Measurements from ENCODE around the gene FRZB. TPM values are rescaled to one million over a fixed set of nuclear protein-coding genes. Genes with fewer than 3 reads are reported as not detected.
"Not testable (repeated sequence)": the region's sequence is repeated elsewhere in the genome, so short reads cannot be mapped to it uniquely, and the experiment has no call there.

The FRZB gene
- total and polyA plus RNA-seq, 12 donors, result 0.30 to 2.5 (median 1.6) TPM

- DNase-seq, result no peak
- H3K27ac ChIP-seq, result no peak overlapping the region
Measured at GRCh38 chr2:182895169-182895568, 28.7 kb upstream of the FRZB start.

GRCh38 chr2:182894174-182894573 is 27.7 kb upstream of the FRZB start:
- TF ChIP-seq CTCF (IDR thresholded peaks at IDR 0.05) (no peak), POLR2A (IDR thresholded peaks at IDR 0.05) (no peak)
- 94 to 96% (median 95%) methylated on average over 4 to 9 of the region's 9 CpGs for WGBS, 4 donors
- Histone ChIP-seq H3K4me3 (no peak overlapping the region), H3K27me3 (no peaks in the 10 kb centered on the region), H3K9me3 (replicated peaks in 1 of 3) (no peaks in the 10 kb centered on the region), H3K27ac (no peak overlapping the region), H3K4me1 (replicated peaks in 1 of 2) (no peaks in the 10 kb centered on the region), H3K36me3 (replicated peaks in 1 of 2) (no peaks in the 10 kb centered on the region)
- no peak for DNase-seq
- intact Hi-C loops (cut with DNase I), result no loop called here

More at GRCh38 chr2:182895169-182895568, 28.7 kb upstream of the FRZB start:
- WGBS, 4 donors, result 90 to 96% (median 95%) methylated on average over 4 of the region's 4 CpGs
- H3K36me3 ChIP-seq (replicated peaks in 1 of 2), result no peaks in the 10 kb centered on the region
- H3K4me1 ChIP-seq (replicated peaks in 1 of 2), result no peaks in the 10 kb centered on the region
- H3K27me3 ChIP-seq, result no peaks in the 10 kb centered on the region
- no peaks in the 10 kb centered on the region for H3K9me3 ChIP-seq (replicated peaks in 1 of 3)
- H3K4me3 ChIP-seq, result no peak overlapping the region
- intact Hi-C loops (cut with DNase I), result no loop called here
- TF ChIP-seq CTCF (IDR thresholded peaks at IDR 0.05), result no peak
- no peak for TF ChIP-seq POLR2A (IDR thresholded peaks at IDR 0.05)

- H3K27ac ChIP-seq, result no peak overlapping the region
Measured at GRCh38 chr2:182893666-182894065, 27.2 kb upstream of the FRZB start.

GRCh38 chr2:182893035-182893434 is 26.6 kb upstream of the FRZB start:
- H3K27ac ChIP-seq; intact Hi-C loops (cut with DNase I); H3K36me3 ChIP-seq (replicated peaks in 1 of 2); H3K4me3 ChIP-seq; H3K27me3 ChIP-seq; H3K9me3 ChIP-seq (replicated peaks in 1 of 3); H3K4me1 ChIP-seq (replicated peaks in 1 of 2); DNase-seq: not testable (repeated sequence)
- WGBS, 4 donors, result 87 to 95% (median 93%) methylated on average over 7 of the region's 7 CpGs

More at GRCh38 chr2:182893666-182894065, 27.2 kb upstream of the FRZB start:
- no peaks in the 10 kb centered on the region for H3K4me1 ChIP-seq (replicated peaks in 1 of 2)
- WGBS, 4 donors, result 84 to 96% (median 94%) methylated on average over 11 of the region's 11 CpGs
- H3K36me3 ChIP-seq (replicated peaks in 1 of 2), result no peaks in the 10 kb centered on the region
- no peak for DNase-seq
- no peaks in the 10 kb centered on the region for H3K9me3 ChIP-seq (replicated peaks in 1 of 3)
- no peaks in the 10 kb centered on the region for H3K27me3 ChIP-seq
- TF ChIP-seq CTCF (IDR thresholded peaks at IDR 0.05) (no peak), POLR2A (IDR thresholded peaks at IDR 0.05) (no peak)
- intact Hi-C loops (cut with DNase I), result no loop called here
- no peak overlapping the region for H3K4me3 ChIP-seq

- intact Hi-C loops (cut with DNase I), result no loop called here
- no peaks in the 10 kb centered on the region for H3K9me3 ChIP-seq (replicated peaks in 1 of 3)
- H3K4me3 ChIP-seq, result no peak overlapping the region
- TF ChIP-seq POLR2A (IDR thresholded peaks at IDR 0.05) (no peak), CTCF (IDR thresholded peaks at IDR 0.05) (no peak)
- no peaks in the 10 kb centered on the region for H3K27me3 ChIP-seq
- 56 to 67% (median 61%) methylated on average over 4 of the region's 4 CpGs for WGBS, 4 donors
- no peak for DNase-seq
- no peak overlapping the region for H3K27ac ChIP-seq
- no peaks in the 10 kb centered on the region for H3K36me3 ChIP-seq (replicated peaks in 1 of 2)
- no peaks in the 10 kb centered on the region for H3K4me1 ChIP-seq (replicated peaks in 1 of 2)
Measured at GRCh38 chr2:182891611-182892010, 25.2 kb upstream of the FRZB start.

Measured in adrenal gland (tissue), 12 donors.